SK-N-SH treated with all-trans-retinoic acid at 6 μM for 48 hours (cell line): ENCODE measurements around the gene ABLIM1.

Experiments used
- ARNTL ChIP-seq: fragments of 450-650 bp; formaldehyde crosslinking; IDR thresholded peaks from 2 replicates; pipeline ENCODE4 v1.5.0; 2020; ENCODE audit warnings: low read depth, mild to moderate bottlenecking, moderate library complexity, borderline replicate concordance
- BACH2 ChIP-seq: fragments of 250-450 bp; sonication (Bioruptor Pico); IDR thresholded peaks from 2 replicates; pipeline ENCODE4 v1.9.0; 2021; ENCODE audit warnings: mild to moderate bottlenecking, borderline replicate concordance
- CSRNP3 ChIP-seq: fragments of 250-450 bp; sonication (Bioruptor Pico); IDR thresholded peaks from 2 replicates; pipeline ENCODE4 v1.5.1; 2021; ENCODE audit warnings: mild to moderate bottlenecking, moderate library complexity
- ESRRG ChIP-seq: fragments of 250-450 bp; sonication (Bioruptor Pico); IDR thresholded peaks from 2 replicates; pipeline ENCODE4 v1.6.1; 2021; ENCODE audit warnings: mild to moderate bottlenecking
- GLIS3 ChIP-seq: fragments of 250-450 bp; sonication (Bioruptor Pico); IDR thresholded peaks from 2 replicates; pipeline ENCODE4 v1.5.0; 2020; ENCODE audit warnings: mild to moderate bottlenecking, moderate library complexity
- PPARA ChIP-seq: fragments of 250-450 bp; sonication (Bioruptor Pico); IDR thresholded peaks from 2 replicates; pipeline ENCODE4 v1.5.0; 2020; ENCODE audit warnings: mild to moderate bottlenecking, borderline replicate concordance
- SNAI2 ChIP-seq: fragments of 250-450 bp; sonication (Bioruptor Pico); IDR thresholded peaks from 2 replicates; pipeline ENCODE4 v1.5.0; 2020; ENCODE audit warnings: mild to moderate bottlenecking, moderate library complexity
- TSHZ2 ChIP-seq: fragments of 250-450 bp; sonication (Bioruptor Pico); IDR thresholded peaks from 2 replicates; pipeline ENCODE4 v1.5.0; 2020; ENCODE audit warnings: mild to moderate bottlenecking, moderate library complexity

GRCh38 chr10:114436941-114437340, 221.1 kb downstream of the ABLIM1 start:
- no peak for TF ChIP-seq GLIS3 (CRISPR knock-in tag)
- TF ChIP-seq PPARA = no peak
- no peak for TF ChIP-seq TSHZ2
- no peak for TF ChIP-seq CSRNP3 (CRISPR knock-in tag)
- no peak for TF ChIP-seq ARNTL (CRISPR knock-in tag)
- no peak for TF ChIP-seq ESRRG (CRISPR knock-in tag)
- no peak for TF ChIP-seq BACH2 (CRISPR knock-in tag)
- TF ChIP-seq SNAI2 (CRISPR knock-in tag) = no peak
